ENCODE results near the gene GPC6. TPM values are rescaled to one million over a fixed set of nuclear protein-coding genes. Genes with fewer than 3 reads are reported as not detected.

GPC6 gene
- total RNA-seq, 4 donors from 2014 or later: 6.7 to 67.2 (median 11.1) TPM

GRCh38 chr13:93256998-93257397 lies 30.4 kb downstream of the GPC6 start:
- no peak overlapping the region for H3K4me3 ChIP-seq
- H3K36me3 ChIP-seq: no peaks in the 10 kb centered on the region
- H3K27ac ChIP-seq: no peak overlapping the region
- no peaks in the 10 kb centered on the region for H3K4me1 ChIP-seq
- H3K27me3 ChIP-seq: no peaks in the 10 kb centered on the region
- intact Hi-C loops (cut with DNase I; ENCODE audit: low total_unique reads): no loop called here
- TF ChIP-seq CTCF (IDR thresholded peaks at IDR 0.05): no peak
- no peak for TF ChIP-seq POLR2A (IDR thresholded peaks at IDR 0.05)
- DNase-seq: no peak
- H3K9me3 ChIP-seq: no peaks in the 10 kb centered on the region

- H3K4me1 ChIP-seq: no peaks in the 10 kb centered on the region
- no peak overlapping the region for H3K4me3 ChIP-seq
- H3K27me3 ChIP-seq: no peaks in the 10 kb centered on the region
- DNase-seq: no peak
- intact Hi-C loops (cut with DNase I; ENCODE audit: low total_unique reads): no loop called here
- TF ChIP-seq POLR2A (IDR thresholded peaks at IDR 0.05): no peak
- no peak for TF ChIP-seq CTCF (IDR thresholded peaks at IDR 0.05)
- no peak overlapping the region for H3K27ac ChIP-seq
- H3K9me3 ChIP-seq: no peaks in the 10 kb centered on the region
- H3K36me3 ChIP-seq: no peaks in the 10 kb centered on the region
These were observed 33.0 kb downstream of the GPC6 start for GRCh38 chr13:93259527-93260080.

- no peak overlapping the region for H3K4me3 ChIP-seq
These were observed 34.0 kb downstream of the GPC6 start for GRCh38 chr13:93260591-93260990.

GRCh38 chr13:93262729-93263345 lies 36.2 kb downstream of the GPC6 start:
- DNase-seq: no peak
- no peaks in the 10 kb centered on the region for H3K27me3 ChIP-seq
- H3K4me3 ChIP-seq: no peak overlapping the region
- H3K9me3 ChIP-seq: no peaks in the 10 kb centered on the region
- H3K4me1 ChIP-seq: no peaks in the 10 kb centered on the region
- TF ChIP-seq CTCF (IDR thresholded peaks at IDR 0.05): no peak
- TF ChIP-seq POLR2A (IDR thresholded peaks at IDR 0.05): no peak
- H3K27ac ChIP-seq: no peak overlapping the region
- intact Hi-C loops (cut with DNase I; ENCODE audit: low total_unique reads): no loop called here
- no peaks in the 10 kb centered on the region for H3K36me3 ChIP-seq

More at GRCh38 chr13:93260591-93260990, 34.0 kb downstream of the GPC6 start:
- DNase-seq: no peak
- intact Hi-C loops (cut with DNase I; ENCODE audit: low total_unique reads): no loop called here
- Histone ChIP-seq H3K36me3 (no peaks in the 10 kb centered on the region), H3K9me3 (no peaks in the 10 kb centered on the region), H3K27ac (no peak overlapping the region), H3K4me1 (no peaks in the 10 kb centered on the region), H3K27me3 (no peaks in the 10 kb centered on the region)
- TF ChIP-seq CTCF (IDR thresholded peaks at IDR 0.05) (no peak), POLR2A (IDR thresholded peaks at IDR 0.05) (no peak)

- Histone ChIP-seq H3K27me3 (no peaks in the 10 kb centered on the region), H3K27ac (no peak overlapping the region), H3K4me3 (no peak overlapping the region), H3K4me1 (no peaks in the 10 kb centered on the region), H3K9me3 (no peaks in the 10 kb centered on the region), H3K36me3 (no peaks in the 10 kb centered on the region)
- no peak for DNase-seq
- intact Hi-C loops (cut with DNase I; ENCODE audit: low total_unique reads): no loop called here
- TF ChIP-seq POLR2A (IDR thresholded peaks at IDR 0.05) (no peak), CTCF (IDR thresholded peaks at IDR 0.05) (no peak)
These were observed 38.3 kb downstream of the GPC6 start for GRCh38 chr13:93264876-93265275.

Data from uterus (tissue), 4 donors.